ENCODE data around the gene XRN2.

- TF ChIP-seq CTCF (conservative IDR thresholded peaks at IDR 0.05) (no peak), EZH2 (IDR thresholded peaks at IDR 0.05; ENCODE audit: low read depth) (no peak)
Observed at GRCh38 chr20:21371193-21371592, 68.1 kb downstream of the XRN2 start.
